Measurements from ENCODE around the gene NIT1. TPM values are rescaled to one million over a fixed set of nuclear protein-coding genes. Genes with fewer than 3 reads are reported as not detected.

The NIT1 gene
- total RNA-seq, 1 donor from 2014 or later, result 47.5 TPM

DNA sequence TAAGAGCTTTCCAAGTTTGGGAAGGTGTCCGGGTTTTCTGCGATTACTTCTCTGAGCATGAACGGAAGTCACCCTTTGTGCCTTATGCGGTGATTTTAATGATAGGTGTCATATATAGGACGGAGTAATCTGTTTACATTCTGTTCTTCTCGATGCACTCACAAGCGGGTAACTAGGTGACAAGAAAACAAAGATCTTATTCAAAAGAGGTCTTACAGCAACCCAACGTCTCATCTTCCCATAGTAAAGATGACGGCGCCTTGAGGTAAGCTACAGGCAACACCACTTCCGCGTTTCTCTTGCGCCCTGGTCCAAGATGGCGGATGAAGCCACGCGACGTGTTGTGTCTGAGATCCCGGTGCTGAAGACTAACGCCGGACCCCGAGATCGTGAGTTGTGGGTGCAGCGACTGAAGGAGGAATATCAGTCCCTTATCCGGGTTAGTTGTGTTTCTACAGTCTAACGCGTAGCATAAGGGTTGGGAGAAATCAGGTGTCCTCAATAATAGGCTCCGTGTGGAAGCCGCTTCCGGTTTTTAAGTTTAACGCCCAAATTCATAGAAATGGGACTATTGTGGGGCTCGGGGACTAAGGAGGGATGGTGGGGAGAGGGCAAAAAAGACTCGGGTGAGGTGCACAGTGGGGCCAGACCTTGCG is 35.9 kb downstream of the NIT1 start, which contains the start of gene UFC1:
TSS of gene UFC1 (plus strand) at position 297 of the 656 bp plus-strand sequence. CDS start at position 317, 20 bp downstream.
- H3K36me3 Mint-ChIP-seq (ENCODE audit: low read depth), result peaks cover 29% of the 10 kb centered on the region
- peak within 1 kb of the TSS; percentile 100 for H3K4me3 Mint-ChIP-seq (ENCODE audit: low read depth)
- intact Hi-C loops (cut with micrococcal nuclease), result loop anchor here (1.0 to 2.0 kb wide), 3 partner anchors 22 to 56 kb away; partner anchors contain the start of genes DEDD, KLHDC9, NIT1 and PFDN2
- no peaks in the 10 kb centered on the region for H3K9me3 Mint-ChIP-seq
- peak within 1 kb of the TSS; percentile 100 for H3K27ac Mint-ChIP-seq
- peak; percentile 82 for DNase-seq (ENCODE audit: low spot score)
- no peaks in the 10 kb centered on the region for H3K27me3 Mint-ChIP-seq (ENCODE audit: low read depth)
- peaks cover 21% of the 10 kb centered on the region for H3K4me1 Mint-ChIP-seq (ENCODE audit: low read depth)

DNA sequence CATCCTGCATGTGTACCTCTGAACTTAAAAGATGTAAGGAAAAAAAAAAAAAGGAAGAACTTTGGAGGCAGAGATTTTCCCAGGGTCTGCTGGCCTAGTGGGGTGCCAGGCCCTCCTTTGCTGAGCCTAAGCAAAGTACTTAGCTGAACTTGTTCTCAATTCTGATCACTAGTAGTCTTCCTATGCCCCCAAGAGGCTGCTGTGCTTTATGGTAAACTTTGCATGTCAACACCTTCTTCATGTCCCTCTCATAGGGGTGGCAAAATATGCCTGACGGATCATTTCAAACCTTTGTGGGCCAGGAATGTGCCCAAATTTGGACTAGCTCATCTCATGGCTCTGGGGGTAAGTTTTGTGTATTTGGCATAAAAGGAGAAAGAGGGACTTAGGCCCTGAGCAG is 40.0 kb downstream of the NIT1 start:
- Mint-ChIP-seq H3K4me1 (ENCODE audit: low read depth) (peaks cover 41% of the 10 kb centered on the region), H3K9me3 (no peaks in the 10 kb centered on the region), H3K36me3 (ENCODE audit: low read depth) (peaks cover 60% of the 10 kb centered on the region), H3K27ac (peak overlapping the region; percentile 38), H3K27me3 (ENCODE audit: low read depth) (no peaks in the 10 kb centered on the region), H3K4me3 (ENCODE audit: low read depth) (peak overlapping the region; percentile 27)
- intact Hi-C loops (cut with micrococcal nuclease), result loop anchor here (5.0 kb wide), 1 partner anchor 91 kb away; the partner anchor contains the start of gene ARHGAP30
- DNase-seq (ENCODE audit: low spot score), result no peak

DNA sequence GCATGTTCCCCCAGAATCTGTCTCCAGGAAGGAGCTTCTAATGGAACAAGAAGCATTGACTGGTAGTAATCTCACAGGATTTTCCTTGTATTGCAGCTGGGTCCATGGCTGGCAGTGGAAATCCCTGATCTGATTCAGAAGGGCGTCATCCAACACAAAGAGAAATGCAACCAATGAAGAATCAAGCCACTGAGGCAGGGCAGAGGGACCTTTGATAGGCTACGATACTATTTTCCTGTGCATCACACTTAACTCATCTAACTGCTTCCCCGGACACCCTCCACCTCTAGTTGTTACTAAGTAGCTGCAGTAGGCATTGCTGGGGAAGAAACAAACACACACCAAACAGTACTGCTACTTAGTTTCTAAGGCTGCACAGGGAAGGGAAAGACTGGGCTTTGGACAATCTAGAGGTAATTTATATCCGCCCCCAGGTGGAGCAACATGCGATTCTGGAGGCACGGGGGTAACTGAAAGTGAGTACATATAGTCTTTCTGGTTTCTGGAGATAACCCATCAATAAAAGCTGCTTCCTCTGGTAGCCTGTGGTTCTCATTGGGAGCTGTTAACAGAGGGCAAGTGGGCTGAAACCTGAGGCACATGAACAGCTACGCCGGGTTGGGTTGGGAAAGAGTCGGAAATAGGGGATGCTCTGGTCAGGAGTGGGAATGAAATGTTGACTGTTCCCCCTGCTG is 40.6 kb downstream of the NIT1 start:
- intact Hi-C loops (cut with micrococcal nuclease), result loop anchor here (5.0 kb wide), 1 partner anchor 91 kb away; the partner anchor contains the start of gene ARHGAP30
- Mint-ChIP-seq H3K36me3 (ENCODE audit: low read depth) (peaks cover 66% of the 10 kb centered on the region), H3K4me3 (ENCODE audit: low read depth) (peak overlapping the region; percentile 86), H3K4me1 (ENCODE audit: low read depth) (peaks cover 43% of the 10 kb centered on the region), H3K27me3 (ENCODE audit: low read depth) (no peaks in the 10 kb centered on the region), H3K9me3 (no peaks in the 10 kb centered on the region), H3K27ac (peak overlapping the region; percentile 92)
- no peak for DNase-seq (ENCODE audit: low spot score)

DNA sequence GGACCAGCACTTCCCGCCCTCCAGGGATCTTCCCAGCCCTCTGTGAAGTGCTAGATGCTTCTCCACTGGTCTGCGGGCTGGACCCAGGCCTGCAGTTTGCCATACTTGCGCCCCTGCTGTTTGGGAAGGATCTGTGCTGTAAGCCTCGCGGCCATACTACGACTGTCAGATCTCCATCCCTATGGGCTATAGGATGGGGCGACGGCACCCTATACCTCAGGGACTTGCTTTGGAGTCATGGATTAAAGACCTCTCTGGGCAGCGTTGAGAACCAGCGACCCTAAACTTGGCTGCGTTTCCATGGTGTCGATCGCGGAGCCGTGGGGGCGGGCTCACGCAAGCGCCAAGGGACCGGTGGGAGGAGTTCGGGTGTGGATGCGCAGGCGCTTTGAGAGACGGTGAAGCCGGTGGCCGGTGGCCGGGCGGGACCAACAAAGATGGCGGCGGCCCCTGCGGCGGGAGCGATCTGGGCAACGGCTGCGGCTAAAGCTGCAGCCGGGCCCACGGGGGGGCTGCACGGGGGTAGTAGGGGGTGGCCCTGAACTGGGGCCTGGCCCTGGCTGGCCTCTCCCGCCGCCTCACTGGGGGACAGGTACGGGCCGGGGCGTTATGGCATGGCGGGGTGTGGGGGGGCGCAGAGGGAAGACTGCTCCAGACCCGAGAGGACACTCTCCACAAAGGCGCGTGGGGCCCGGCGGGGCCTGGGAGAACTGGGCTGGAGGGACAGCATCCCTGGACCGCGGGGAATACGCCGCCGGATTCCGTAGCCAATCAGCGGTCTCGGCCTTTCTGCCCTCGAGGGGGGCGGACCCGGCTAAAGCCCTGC is 41.4 kb downstream of the NIT1 start, which contains the start of gene USP21:
TSS of gene USP21 (plus strand) at position 414 of the 826 bp plus-strand sequence. CDS start 1,141 bp downstream, outside the sequence.
- peaks cover 74% of the 10 kb centered on the region for H3K36me3 Mint-ChIP-seq (ENCODE audit: low read depth)

DNA sequence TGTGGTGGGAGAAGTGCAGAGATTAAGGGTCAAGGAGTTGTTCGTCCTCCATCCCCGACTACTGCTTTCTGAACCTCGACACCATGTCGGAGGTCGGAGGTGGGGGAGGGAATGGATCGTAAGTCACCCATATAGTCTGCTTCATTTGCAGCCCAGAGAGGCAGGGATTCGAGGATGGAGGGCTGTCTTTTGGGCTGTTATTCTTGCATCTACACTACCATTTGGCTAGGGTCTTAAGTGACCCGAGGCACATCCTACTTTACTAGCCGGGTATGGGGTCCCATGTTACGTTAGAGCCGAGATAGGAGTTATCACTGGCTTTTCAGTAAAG is 42.0 kb downstream of the NIT1 start:
- intact Hi-C loops (cut with micrococcal nuclease), result loop anchor here (5.0 kb wide), 1 partner anchor 93 kb away; the partner anchor contains the start of gene ARHGAP30
- no peak for DNase-seq (ENCODE audit: low spot score)
- Mint-ChIP-seq H3K4me1 (ENCODE audit: low read depth) (peaks cover 44% of the 10 kb centered on the region), H3K27ac (peak overlapping the region; percentile 92), H3K36me3 (ENCODE audit: low read depth) (peaks cover 79% of the 10 kb centered on the region), H3K9me3 (no peaks in the 10 kb centered on the region), H3K27me3 (ENCODE audit: low read depth) (no peaks in the 10 kb centered on the region), H3K4me3 (ENCODE audit: low read depth) (peak overlapping the region; percentile 86)

More for the DNA sequence above, 41.4 kb downstream of the NIT1 start, which contains the start of gene USP21:
- peak; percentile 89 for DNase-seq (ENCODE audit: low spot score)
- H3K27ac Mint-ChIP-seq, result peak within 1 kb of the TSS; percentile 92
- H3K27me3 Mint-ChIP-seq (ENCODE audit: low read depth), result no peaks in the 10 kb centered on the region
- H3K4me3 Mint-ChIP-seq (ENCODE audit: low read depth), result peak within 1 kb of the TSS; percentile 86
- intact Hi-C loops (cut with micrococcal nuclease), result loop anchor here (5.0 kb wide), 1 partner anchor 92 kb away; the partner anchor contains the start of gene ARHGAP30
- peaks cover 43% of the 10 kb centered on the region for H3K4me1 Mint-ChIP-seq (ENCODE audit: low read depth)
- H3K9me3 Mint-ChIP-seq, result no peaks in the 10 kb centered on the region

DNA sequence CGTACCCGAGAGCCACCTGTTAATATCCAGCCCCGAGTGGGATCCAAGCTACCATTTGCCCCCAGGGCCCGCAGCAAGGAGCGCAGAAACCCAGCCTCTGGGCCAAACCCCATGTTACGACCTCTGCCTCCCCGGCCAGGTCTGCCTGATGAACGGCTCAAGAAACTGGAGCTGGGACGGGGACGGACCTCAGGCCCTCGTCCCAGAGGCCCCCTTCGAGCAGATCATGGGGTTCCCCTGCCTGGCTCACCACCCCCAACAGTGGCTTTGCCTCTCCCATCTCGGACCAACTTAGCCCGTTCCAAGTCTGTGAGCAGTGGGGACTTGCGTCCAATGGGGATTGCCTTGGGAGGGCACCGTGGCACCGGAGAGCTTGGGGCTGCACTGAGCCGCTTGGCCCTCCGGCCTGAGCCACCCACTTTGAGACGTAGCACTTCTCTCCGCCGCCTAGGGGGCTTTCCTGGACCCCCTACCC is 42.8 kb downstream of the NIT1 start:
- Mint-ChIP-seq H3K9me3 (no peaks in the 10 kb centered on the region), H3K27me3 (ENCODE audit: low read depth) (no peaks in the 10 kb centered on the region), H3K36me3 (ENCODE audit: low read depth) (peaks cover 73% of the 10 kb centered on the region), H3K4me3 (ENCODE audit: low read depth) (peak overlapping the region; percentile 86), H3K4me1 (ENCODE audit: low read depth) (peaks cover 43% of the 10 kb centered on the region), H3K27ac (peak overlapping the region; percentile 46)
- intact Hi-C loops (cut with micrococcal nuclease), result no loop called here
- DNase-seq (ENCODE audit: low spot score), result no peak

DNA sequence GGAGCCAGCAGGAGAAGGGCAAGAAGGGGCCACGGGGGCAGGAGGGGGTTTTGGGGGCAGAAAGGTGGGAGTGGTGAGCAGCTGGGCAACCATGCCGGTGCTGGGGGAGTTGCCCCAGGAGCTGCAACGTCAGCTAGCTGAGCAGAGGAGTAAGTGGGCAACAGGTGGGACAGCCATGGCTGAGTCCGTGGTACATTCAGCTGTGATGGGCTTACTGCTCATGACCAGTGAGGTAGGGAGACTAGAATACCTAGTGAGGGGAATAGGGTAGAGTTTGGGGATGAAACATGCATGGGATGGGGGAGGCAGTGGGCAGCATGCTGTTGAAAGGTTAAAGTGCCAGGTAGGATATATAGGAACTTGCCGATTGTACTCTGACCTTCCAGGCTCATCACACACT is 43.7 kb downstream of the NIT1 start:
- H3K4me3 Mint-ChIP-seq (ENCODE audit: low read depth), result peak overlapping the region; percentile 11
- H3K27ac Mint-ChIP-seq, result peak overlapping the region; percentile 46

DNA sequence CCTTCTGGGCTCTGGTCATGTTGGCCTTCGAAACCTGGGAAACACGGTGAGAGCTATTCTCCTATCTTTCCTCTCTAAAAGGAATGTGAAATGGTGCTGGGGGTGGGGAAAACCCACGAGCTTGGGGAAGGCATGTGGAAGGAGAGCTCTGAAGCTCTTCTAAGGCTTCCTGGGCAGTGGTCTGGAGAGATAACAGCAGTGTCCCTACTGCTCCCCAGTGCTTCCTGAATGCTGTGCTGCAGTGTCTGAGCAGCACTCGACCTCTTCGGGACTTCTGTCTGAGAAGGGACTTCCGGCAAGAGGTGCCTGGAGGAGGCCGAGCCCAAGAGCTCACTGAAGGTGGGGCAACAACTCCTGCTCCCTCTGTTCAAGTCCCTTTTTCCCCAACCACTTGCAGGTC is 44.1 kb downstream of the NIT1 start:
- Mint-ChIP-seq H3K27me3 (ENCODE audit: low read depth) (no peaks in the 10 kb centered on the region), H3K4me3 (ENCODE audit: low read depth) (peak overlapping the region; percentile 11), H3K9me3 (no peaks in the 10 kb centered on the region), H3K36me3 (ENCODE audit: low read depth) (peaks cover 67% of the 10 kb centered on the region), H3K27ac (no peak overlapping the region), H3K4me1 (ENCODE audit: low read depth) (peaks cover 47% of the 10 kb centered on the region)
- intact Hi-C loops (cut with micrococcal nuclease), result no loop called here
- no peak for DNase-seq (ENCODE audit: low spot score)

More for the DNA sequence above, 43.7 kb downstream of the NIT1 start:
- Mint-ChIP-seq H3K27me3 (ENCODE audit: low read depth) (no peaks in the 10 kb centered on the region), H3K9me3 (no peaks in the 10 kb centered on the region), H3K36me3 (ENCODE audit: low read depth) (peaks cover 71% of the 10 kb centered on the region), H3K4me1 (ENCODE audit: low read depth) (peaks cover 43% of the 10 kb centered on the region)
- no peak for DNase-seq (ENCODE audit: low spot score)
- intact Hi-C loops (cut with micrococcal nuclease), result no loop called here

DNA sequence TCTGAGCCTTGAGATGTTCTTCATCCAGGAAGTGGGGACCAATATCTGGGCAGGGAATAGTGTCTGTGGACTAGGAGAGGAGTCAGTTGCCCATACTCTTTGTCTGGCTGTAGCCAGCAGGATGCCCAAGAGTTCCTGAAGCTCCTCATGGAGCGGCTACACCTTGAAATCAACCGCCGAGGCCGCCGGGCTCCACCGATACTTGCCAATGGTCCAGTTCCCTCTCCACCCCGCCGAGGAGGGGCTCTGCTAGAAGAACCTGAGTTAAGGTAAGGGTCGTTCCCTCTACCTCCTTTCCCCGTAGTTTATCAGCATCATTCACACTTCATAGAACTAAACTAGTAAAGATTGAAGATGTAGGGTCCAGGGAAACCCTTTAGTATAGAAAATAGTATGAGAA is 44.9 kb downstream of the NIT1 start:
- intact Hi-C loops (cut with micrococcal nuclease), result no loop called here
- H3K4me1 Mint-ChIP-seq (ENCODE audit: low read depth), result peaks cover 51% of the 10 kb centered on the region
- H3K9me3 Mint-ChIP-seq, result no peaks in the 10 kb centered on the region
- no peak for DNase-seq (ENCODE audit: low spot score)
- peak overlapping the region; percentile 3 for H3K27ac Mint-ChIP-seq
- peaks cover 60% of the 10 kb centered on the region for H3K36me3 Mint-ChIP-seq (ENCODE audit: low read depth)
- H3K4me3 Mint-ChIP-seq (ENCODE audit: low read depth), result no peak overlapping the region
- H3K27me3 Mint-ChIP-seq (ENCODE audit: low read depth), result no peaks in the 10 kb centered on the region

DNA sequence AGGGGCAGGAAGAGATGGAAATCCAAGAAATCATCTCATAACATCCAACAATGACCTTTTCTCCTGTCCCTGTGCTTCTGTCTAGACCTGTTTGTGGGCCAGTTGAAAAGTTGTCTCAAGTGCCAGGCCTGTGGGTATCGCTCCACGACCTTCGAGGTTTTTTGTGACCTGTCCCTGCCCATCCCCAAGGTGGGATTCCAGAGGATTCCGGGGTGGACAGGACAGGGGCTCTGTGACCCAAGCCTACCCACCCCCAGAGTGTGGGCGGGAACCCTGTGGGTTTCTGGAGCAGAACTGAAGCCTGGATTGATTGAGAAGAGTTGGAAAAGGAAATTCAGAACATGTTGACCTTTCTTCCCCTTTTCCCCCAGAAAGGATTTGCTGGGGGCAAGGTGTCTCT is 45.9 kb downstream of the NIT1 start:
- no peak for DNase-seq (ENCODE audit: low spot score)
- Mint-ChIP-seq H3K27me3 (ENCODE audit: low read depth) (no peaks in the 10 kb centered on the region), H3K36me3 (ENCODE audit: low read depth) (peaks cover 61% of the 10 kb centered on the region), H3K27ac (peak overlapping the region; percentile 21), H3K4me3 (ENCODE audit: low read depth) (no peak overlapping the region), H3K9me3 (no peaks in the 10 kb centered on the region), H3K4me1 (ENCODE audit: low read depth) (peaks cover 48% of the 10 kb centered on the region)
- intact Hi-C loops (cut with micrococcal nuclease), result no loop called here

DNA sequence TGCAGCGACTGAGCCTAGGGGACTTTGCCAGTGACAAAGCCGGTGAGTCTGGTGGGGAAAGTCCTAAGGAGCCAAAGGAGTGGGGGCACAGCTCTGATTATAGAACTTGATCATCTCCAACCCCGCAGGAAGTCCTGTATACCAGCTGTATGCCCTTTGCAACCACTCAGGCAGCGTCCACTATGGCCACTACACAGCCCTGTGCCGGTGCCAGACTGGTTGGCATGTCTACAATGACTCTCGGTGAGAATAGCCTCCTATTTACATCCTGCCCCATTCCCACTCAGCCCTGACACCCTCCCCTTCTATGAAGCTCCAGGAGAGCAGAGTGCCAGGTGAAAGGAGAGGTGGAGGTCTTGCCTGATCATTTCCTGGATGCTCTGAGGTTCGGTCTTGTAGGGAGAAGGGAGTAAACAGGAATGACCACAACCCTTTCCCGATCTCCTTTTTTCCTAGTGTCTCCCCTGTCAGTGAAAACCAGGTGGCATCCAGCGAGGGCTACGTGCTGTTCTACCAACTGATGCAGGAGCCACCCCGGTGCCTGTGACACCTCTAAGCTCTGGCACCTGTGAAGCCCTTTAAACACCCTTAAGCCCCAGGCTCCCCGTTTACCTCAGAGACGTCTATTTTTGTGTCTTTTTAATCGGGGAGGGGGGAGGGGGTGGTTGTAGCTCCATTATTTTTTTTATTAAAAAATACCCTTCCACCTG is 47.2 kb downstream of the NIT1 start:
- no peak for DNase-seq (ENCODE audit: low spot score)
- H3K27ac Mint-ChIP-seq, result peak overlapping the region; percentile 96
- H3K4me1 Mint-ChIP-seq (ENCODE audit: low read depth), result peaks cover 41% of the 10 kb centered on the region
- peak overlapping the region; percentile 92 for H3K4me3 Mint-ChIP-seq (ENCODE audit: low read depth)
- no peaks in the 10 kb centered on the region for H3K9me3 Mint-ChIP-seq
- intact Hi-C loops (cut with micrococcal nuclease), result loop anchor here (5.0 kb wide), 2 partner anchors 37 to 48 kb away; partner anchors contain the start of genes NDUFS2, NIT1 and PFDN2
- H3K27me3 Mint-ChIP-seq (ENCODE audit: low read depth), result no peaks in the 10 kb centered on the region
- H3K36me3 Mint-ChIP-seq (ENCODE audit: low read depth), result peaks cover 60% of the 10 kb centered on the region
